ENCODE results near the gene MED8.
A peak's percentile ranks its signal among the peaks of the same experiment; 100 is the strongest.

Gene MED8

GRCh38 chr1:43389326-43390313, at the start of gene MED8, which contains the start of gene SZT2:
TSS of gene MED8 (minus strand) at chr1:43389800. CDS start at chr1:43389764, 36 bp downstream.
TSS of gene SZT2 (plus strand) at chr1:43389899. CDS start at chr1:43389969, 70 bp downstream.
- DNase-seq (ENCODE audit: low read depth, low spot score): peak; percentile 93

DNA sequence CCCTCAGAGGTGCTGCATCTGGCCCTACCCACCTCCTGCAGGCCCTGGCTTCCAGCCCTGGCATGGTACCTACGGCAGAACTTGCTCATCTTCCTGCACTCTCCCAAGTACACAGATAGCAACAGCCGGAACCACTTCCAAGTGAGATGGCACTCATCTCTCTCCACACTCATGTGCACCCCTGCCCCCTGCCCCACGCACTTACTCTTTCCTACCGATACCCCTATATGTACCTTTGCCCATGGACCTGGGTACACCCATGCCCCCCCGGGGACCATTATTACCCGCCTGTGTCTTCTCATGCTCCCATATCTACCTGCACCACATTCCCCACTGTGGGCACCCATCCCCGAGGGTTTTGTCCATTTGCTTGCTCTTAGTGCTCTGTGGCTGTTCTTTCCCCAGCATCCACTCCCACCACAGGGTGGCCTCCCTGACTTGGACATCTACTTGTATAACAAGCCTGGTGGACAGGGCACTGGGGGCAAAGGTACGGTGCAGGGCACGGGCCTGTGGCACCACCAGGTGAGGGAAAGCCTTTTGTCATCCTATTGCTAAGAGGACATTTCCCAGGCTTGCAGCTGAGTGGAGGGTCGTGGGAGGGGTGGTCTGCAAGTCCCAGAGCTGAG, 49.5 kb upstream of the MED8 start:
- no peak for DNase-seq (ENCODE audit: low read depth, low spot score)

- DNase-seq (ENCODE audit: low read depth, low spot score): no peak
Observed at GRCh38 chr1:43438576-43438952, 49.0 kb upstream of the MED8 start.

DNA sequence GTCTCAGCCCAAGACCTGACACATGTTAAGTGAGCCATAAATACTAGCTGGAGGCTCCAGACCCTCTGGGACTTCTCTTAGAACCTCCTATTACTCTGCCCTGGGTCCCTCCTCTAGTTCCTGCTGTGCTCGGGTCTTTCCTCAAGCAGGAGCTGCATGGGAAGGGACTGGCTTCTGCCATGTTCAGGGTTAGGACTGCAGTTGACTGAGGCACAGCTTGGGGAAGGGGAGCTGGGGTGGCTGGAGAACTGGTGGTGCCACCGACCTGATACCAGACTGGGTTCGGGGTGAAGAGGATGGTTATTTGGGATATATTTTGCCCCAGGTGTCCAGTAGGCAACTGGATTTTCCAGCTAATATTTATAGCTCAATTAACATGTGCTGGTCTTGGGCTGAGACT, 48.4 kb upstream of the MED8 start:
- no peak for DNase-seq (ENCODE audit: low read depth, low spot score)

DNA sequence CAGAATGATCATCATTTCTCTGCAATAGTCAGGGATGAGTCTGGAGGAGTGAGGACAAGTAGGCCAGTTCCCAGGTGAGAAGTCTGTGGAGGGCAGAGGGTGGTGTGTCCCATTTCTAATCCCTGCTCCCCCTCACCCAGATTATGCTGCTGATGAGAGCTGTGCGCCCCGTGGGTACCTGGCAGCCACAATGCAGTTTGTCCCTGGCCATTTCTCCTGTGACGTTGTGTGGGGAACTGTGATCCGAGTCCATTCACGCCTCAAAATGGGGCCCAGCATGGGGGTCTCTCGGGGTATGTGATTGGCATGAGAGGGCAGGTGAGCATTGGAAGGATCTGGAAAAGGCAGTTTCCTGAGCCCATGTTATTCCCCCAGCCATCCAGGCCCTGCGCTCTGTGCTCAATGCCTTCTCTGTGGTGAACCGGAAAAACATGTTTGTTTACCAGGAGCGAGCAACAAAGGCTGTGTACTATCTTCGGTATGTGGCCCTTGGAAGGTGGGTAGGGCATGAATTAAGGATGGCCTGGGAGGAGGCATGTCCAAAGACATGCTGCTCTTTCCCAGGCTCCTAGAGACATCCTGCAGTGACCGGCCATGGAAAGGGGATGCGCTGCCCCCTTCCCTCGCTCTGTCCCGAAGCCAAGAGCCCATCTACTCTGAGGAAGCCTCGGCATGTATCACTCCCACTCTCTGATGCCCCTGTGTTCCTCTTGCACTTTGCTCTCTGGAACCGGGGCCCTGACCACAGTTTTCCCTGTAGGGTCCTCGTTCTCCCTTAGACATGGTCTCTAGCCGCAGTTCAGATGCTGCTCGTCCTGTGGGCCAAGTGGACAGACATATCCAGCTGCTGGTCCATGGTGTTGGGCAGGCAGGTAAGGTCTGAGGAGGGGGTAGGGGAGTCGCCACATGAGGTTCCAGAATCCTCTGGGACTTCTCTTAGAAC, 47.7 kb upstream of the MED8 start:
- DNase-seq (ENCODE audit: low read depth, low spot score): no peak

DNA sequence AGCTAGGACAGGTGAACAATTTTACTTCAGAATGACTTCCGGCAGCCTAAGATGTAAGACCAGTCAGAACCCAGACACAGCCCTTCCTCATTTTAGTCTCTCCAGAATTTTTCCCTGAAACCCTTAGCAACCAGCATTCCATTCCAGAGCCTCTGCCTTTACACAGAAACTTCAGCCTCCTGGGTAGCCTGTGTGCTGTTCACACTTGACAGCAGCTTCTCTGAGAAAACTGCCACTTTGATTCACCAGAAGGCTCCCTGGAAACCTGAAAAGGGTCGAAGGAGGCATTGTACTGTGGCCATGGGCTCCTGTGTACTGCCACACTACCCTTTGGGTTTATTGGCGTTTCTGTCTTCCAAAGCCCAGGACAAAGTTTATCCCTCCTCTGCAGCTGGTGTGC, 46.8 kb upstream of the MED8 start:
- no peak for DNase-seq (ENCODE audit: low read depth, low spot score)

GRCh38 chr1:43435146-43436145, 45.8 kb upstream of the MED8 start:
- DNase-seq (ENCODE audit: low read depth, low spot score): no peak

- DNase-seq (ENCODE audit: low read depth, low spot score): no peak
Observed at GRCh38 chr1:43434256-43434655, 44.7 kb upstream of the MED8 start.

- DNase-seq (ENCODE audit: low read depth, low spot score): no peak
Observed at GRCh38 chr1:43432907-43433306, 43.3 kb upstream of the MED8 start.

- DNase-seq (ENCODE audit: low read depth, low spot score): no peak
Observed at GRCh38 chr1:43432171-43432860, 42.7 kb upstream of the MED8 start.

- DNase-seq (ENCODE audit: low read depth, low spot score): no peak
Observed at GRCh38 chr1:43431676-43432075, 42.1 kb upstream of the MED8 start.

DNA sequence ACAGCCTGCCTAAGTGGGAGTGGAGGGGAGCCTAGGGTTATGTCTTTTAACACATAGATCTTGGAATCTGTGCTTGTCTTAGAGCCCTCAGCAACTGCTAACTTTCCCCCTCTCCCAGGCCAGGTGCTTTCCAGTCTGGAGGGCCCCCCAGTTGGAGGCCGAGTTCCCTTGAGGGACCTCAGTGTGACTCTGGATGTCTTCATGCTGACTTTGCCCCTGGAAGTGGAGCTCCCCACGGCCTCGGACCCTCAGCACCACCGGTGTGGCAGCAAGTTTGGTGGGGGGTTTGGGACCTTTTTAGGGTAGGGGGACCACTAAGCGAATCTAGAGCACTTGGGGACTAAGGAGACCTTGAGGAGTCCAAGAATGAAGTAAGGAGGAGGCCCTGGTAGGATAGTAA, 41.2 kb upstream of the MED8 start:
- DNase-seq (ENCODE audit: low read depth, low spot score): no peak

- DNase-seq (ENCODE audit: low read depth, low spot score): no peak
Observed at GRCh38 chr1:43427941-43428340, 38.3 kb upstream of the MED8 start.

- no peak for DNase-seq (ENCODE audit: low read depth, low spot score)
Observed at GRCh38 chr1:43427524-43427923, 37.9 kb upstream of the MED8 start.

DNA sequence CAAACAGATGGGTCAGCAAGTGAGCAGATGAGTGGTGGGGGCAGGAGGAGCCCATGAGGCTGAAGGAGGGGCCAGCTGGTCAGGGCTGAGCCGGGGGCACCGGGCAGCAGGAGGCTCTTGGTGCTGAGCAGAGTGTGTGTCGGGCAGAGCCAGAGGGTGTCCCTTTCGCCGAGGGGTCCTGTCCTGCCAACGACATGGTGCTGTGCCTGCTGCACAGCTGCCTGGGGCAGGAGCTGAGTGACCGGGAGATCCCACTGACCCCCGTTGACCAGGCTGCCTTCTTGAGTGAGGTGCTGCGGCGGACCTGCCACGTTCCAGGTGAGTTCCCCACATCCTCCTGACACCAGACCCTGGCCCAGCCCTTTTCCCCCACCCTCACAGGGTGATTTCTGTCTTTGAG, 36.6 kb upstream of the MED8 start:
- no peak for DNase-seq (ENCODE audit: low read depth, low spot score)

GRCh38 chr1:43425045-43425444, 35.4 kb upstream of the MED8 start:
- no peak for DNase-seq (ENCODE audit: low read depth, low spot score)

GRCh38 chr1:43423672-43424550, 34.3 kb upstream of the MED8 start:
- DNase-seq (ENCODE audit: low read depth, low spot score): no peak

DNA sequence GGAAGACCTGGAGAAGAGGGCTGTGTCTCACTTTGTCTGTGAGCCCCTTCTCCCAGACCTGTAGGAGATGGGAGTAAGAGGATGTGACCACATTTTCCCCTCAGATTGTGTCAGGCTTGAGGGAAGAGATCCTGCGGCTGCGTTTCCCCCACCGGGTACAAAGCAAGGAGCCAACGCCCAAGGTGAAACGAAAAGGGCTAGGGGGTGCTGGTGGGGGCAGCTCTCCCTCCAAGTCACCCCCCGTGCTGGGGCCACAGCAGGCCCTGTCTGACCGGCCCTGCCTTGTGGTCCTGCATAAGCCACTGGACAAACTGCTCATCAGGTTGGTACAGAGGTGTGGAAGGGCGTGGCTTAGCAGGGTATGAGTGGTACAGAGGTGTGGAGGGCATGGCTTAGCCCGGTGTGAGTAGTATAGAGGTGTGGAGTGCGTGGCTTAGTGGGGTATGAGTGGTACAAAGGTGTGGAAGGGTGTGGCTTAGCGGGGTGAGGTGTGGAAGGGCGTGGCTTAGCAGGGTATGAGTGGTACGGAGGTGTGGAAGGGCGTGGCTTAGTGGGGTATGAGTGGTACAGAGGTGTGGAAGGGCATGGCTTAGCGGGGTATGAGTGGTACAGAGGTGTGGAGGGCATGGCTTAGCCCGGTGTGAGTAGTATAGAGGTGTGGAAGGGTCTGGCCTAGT, 33.5 kb upstream of the MED8 start:
- DNase-seq (ENCODE audit: low read depth, low spot score): no peak
